ENCODE measurements around the gene SH3TC1. TPM values are rescaled to one million over a fixed set of nuclear protein-coding genes. Genes with fewer than 3 reads are reported as not detected.

The SH3TC1 gene
- total and polyA plus RNA-seq, 2 of the 8 experiments (the other 6 are each of a cell fraction or from before 2014, with no cell fraction given): 0.15 TPM; not detected in 1

DNA sequence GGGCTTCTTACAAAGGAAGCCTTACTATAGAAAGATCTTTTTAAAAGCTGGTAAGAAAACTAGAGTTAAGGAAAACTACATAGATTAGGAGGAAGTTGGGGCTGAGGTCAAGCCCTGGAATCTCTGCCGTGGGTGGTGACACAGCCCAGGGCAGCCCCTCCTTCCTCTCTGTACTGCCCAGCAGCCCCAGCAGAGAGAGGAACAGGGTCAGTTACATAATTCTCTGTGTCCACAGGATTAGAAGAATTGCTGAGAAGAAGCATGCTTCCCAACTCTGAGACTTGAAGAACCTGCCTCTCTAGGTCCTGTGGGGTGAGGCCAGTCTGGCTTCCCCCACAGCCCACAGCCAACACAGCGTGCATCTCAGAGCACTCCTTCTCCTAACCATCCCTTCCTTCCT lies 31.3 kb upstream of the SH3TC1 start (continued):
- TF ChIP-seq, protein P1, sequence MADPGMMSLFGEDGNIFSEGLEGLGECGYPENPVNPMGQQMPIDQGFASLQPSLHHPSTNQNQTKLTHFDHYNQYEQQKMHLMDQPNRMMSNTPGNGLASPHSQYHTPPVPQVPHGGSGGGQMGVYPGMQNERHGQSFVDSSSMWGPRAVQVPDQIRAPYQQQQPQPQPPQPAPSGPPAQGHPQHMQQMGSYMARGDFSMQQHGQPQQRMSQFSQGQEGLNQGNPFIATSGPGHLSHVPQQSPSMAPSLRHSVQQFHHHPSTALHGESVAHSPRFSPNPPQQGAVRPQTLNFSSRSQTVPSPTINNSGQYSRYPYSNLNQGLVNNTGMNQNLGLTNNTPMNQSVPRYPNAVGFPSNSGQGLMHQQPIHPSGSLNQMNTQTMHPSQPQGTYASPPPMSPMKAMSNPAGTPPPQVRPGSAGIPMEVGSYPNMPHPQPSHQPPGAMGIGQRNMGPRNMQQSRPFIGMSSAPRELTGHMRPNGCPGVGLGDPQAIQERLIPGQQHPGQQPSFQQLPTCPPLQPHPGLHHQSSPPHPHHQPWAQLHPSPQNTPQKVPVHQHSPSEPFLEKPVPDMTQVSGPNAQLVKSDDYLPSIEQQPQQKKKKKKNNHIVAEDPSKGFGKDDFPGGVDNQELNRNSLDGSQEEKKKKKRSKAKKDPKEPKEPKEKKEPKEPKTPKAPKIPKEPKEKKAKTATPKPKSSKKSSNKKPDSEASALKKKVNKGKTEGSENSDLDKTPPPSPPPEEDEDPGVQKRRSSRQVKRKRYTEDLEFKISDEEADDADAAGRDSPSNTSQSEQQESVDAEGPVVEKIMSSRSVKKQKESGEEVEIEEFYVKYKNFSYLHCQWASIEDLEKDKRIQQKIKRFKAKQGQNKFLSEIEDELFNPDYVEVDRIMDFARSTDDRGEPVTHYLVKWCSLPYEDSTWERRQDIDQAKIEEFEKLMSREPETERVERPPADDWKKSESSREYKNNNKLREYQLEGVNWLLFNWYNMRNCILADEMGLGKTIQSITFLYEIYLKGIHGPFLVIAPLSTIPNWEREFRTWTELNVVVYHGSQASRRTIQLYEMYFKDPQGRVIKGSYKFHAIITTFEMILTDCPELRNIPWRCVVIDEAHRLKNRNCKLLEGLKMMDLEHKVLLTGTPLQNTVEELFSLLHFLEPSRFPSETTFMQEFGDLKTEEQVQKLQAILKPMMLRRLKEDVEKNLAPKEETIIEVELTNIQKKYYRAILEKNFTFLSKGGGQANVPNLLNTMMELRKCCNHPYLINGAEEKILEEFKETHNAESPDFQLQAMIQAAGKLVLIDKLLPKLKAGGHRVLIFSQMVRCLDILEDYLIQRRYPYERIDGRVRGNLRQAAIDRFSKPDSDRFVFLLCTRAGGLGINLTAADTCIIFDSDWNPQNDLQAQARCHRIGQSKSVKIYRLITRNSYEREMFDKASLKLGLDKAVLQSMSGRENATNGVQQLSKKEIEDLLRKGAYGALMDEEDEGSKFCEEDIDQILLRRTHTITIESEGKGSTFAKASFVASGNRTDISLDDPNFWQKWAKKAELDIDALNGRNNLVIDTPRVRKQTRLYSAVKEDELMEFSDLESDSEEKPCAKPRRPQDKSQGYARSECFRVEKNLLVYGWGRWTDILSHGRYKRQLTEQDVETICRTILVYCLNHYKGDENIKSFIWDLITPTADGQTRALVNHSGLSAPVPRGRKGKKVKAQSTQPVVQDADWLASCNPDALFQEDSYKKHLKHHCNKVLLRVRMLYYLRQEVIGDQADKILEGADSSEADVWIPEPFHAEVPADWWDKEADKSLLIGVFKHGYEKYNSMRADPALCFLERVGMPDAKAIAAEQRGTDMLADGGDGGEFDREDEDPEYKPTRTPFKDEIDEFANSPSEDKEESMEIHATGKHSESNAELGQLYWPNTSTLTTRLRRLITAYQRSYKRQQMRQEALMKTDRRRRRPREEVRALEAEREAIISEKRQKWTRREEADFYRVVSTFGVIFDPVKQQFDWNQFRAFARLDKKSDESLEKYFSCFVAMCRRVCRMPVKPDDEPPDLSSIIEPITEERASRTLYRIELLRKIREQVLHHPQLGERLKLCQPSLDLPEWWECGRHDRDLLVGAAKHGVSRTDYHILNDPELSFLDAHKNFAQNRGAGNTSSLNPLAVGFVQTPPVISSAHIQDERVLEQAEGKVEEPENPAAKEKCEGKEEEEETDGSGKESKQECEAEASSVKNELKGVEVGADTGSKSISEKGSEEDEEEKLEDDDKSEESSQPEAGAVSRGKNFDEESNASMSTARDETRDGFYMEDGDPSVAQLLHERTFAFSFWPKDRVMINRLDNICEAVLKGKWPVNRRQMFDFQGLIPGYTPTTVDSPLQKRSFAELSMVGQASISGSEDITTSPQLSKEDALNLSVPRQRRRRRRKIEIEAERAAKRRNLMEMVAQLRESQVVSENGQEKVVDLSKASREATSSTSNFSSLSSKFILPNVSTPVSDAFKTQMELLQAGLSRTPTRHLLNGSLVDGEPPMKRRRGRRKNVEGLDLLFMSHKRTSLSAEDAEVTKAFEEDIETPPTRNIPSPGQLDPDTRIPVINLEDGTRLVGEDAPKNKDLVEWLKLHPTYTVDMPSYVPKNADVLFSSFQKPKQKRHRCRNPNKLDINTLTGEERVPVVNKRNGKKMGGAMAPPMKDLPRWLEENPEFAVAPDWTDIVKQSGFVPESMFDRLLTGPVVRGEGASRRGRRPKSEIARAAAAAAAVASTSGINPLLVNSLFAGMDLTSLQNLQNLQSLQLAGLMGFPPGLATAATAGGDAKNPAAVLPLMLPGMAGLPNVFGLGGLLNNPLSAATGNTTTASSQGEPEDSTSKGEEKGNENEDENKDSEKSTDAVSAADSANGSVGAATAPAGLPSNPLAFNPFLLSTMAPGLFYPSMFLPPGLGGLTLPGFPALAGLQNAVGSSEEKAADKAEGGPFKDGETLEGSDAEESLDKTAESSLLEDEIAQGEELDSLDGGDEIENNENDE (IDR thresholded peaks at IDR 0.05; ENCODE audit: insufficient replicate concordance, low read length): no peak
- TF ChIP-seq CREB1 (IDR thresholded peaks at IDR 0.05): no peak
- no peak for TF ChIP-seq TAF1 (IDR thresholded peaks at IDR 0.05; ENCODE audit: low read depth, low read length)
- TF ChIP-seq TCF12 (IDR thresholded peaks at IDR 0.05; ENCODE audit: low read depth, low read length): no peak
- no peak for TF ChIP-seq SIRT6 (IDR thresholded peaks at IDR 0.05; ENCODE audit: low read length)
- TF ChIP-seq, protein P2, sequence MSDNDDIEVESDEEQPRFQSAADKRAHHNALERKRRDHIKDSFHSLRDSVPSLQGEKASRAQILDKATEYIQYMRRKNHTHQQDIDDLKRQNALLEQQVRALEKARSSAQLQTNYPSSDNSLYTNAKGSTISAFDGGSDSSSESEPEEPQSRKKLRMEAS (IDR thresholded peaks at IDR 0.05): no peak
- TF ChIP-seq NRF1 (IDR thresholded peaks at IDR 0.05; ENCODE audit: low read depth, low read length): no peak
- TF ChIP-seq YY1 (IDR thresholded peaks at IDR 0.05; ENCODE audit: low read depth, low read length): no peak
